Ovary (tissue), 9 donors: Measurements from ENCODE around the gene FBXO48. TPM values are rescaled to one million over a fixed set of nuclear protein-coding genes. Genes with fewer than 3 reads are reported as not detected.

ENCODE experiments used
- DNase-seq, 5 donors: peaks; one replicate each; pipeline ENCODE4 v3.0.0-alpha.2; 2019 to 2020
- H3K27ac ChIP-seq, 2 donors: fragments of 200-600 bp; one replicate each; pipeline versions ENCODE4 v1.5.1 to v1.8.0; 2019 to 2022
- H3K27me3 ChIP-seq: fragments of 200-600 bp; one replicate; pipeline ENCODE4 v1.8.0; 2022
- H3K36me3 ChIP-seq: fragments of 200-600 bp; sonication (generic); one replicate; pipeline ENCODE4 v1.5.1; 2019
- H3K4me1 ChIP-seq: one replicate; pipeline ENCODE4 v1.8.1; 2013; ENCODE audit warnings: mild to moderate bottlenecking, moderate library complexity; ENCODE audit not compliant: insufficient read depth
- H3K4me3 ChIP-seq: fragments of 200-600 bp; sonication (generic); one replicate; pipeline ENCODE4 v1.5.1; 2017
- H3K9me3 ChIP-seq, 2 donors: fragments of 200-600 bp in 1 of 2; sonication (generic) in 1 of 2; one replicate each; pipeline versions ENCODE4 v1.5.1 to v1.8.1; 2013 to 2019; ENCODE audit warnings: mild to moderate bottlenecking in 1 of 2, moderate library complexity in 1 of 2
- CTCF ChIP-seq, 3 donors: fragments of 450-650 bp in 2 of 3; fragments of 200-600 bp in 1 of 3; IDR thresholded peaks; one replicate each; pipeline versions ENCODE4 v1.5.1 to v1.8.0; 2016 to 2022; ENCODE audit warnings: antibody characterized with exemption in 3 of 3, mild to moderate bottlenecking in 1 of 3
- EP300 ChIP-seq: sonication (generic); formaldehyde crosslinking; IDR thresholded peaks from one replicate; pipeline ENCODE4 v1.6.1; 2017; ENCODE audit warnings: antibody characterized with exemption
- POLR2A ChIP-seq: fragments of 450-650 bp; IDR thresholded peaks from one replicate; pipeline ENCODE4 v1.6.1; 2017; ENCODE audit warnings: antibody characterized with exemption, mild to moderate bottlenecking, moderate library complexity
- WGBS, 3 donors: extraction: QIAGEN DNeasy Blood & Tissue Kit in 1 of 3; methylation state at CpG; one replicate each; pipeline versions ENCODE4 v1.1.5 to v1.1.7; 2013 to 2017; 5-methylcytosine and 5-hydroxymethylcytosine counted together
- intact Hi-C, 4 donors: fragments of 100-400 bp; cut with DNase I; formaldehyde crosslinking; loops; one replicate each; pipeline versions ENCODE4 v1.11.0 to v1.15.1; 2022 to 2023
- polyA plus RNA-seq, 2 donors: library from polyadenylated mRNA; stranded (reverse); fragments of 200-250 nt in 1 of 2; fragments of 350-450 nt in 1 of 2; fragmentation: Illumina TruSeq in 1 of 2; extraction: RNeasy Lipid Tissue Mini Kit (QIAGEN cat#74804) in 1 of 2; gene quantifications; one replicate each; pipeline ENCODE4 v1.2.3, GENCODE V29; 2013 to 2014
- total RNA-seq, 7 donors: library from RNA; depleted of rRNA in 2 of 7; stranded (reverse); fragments of >200 nt in 2 of 7; fragmentation: NEBNext Ultra II Directional in 3 of 7; extraction: Animal tissue kit (Norgen Biotek cat#: 25700) in 3 of 7; gene quantifications; one replicate each; pipeline versions ENCODE4 v1.1.0 to v1.2.4, GENCODE V29; 2016 to 2023
- donor health status: DM: no; HTN: no; CAD: no; lungs with moderate emphysema.
- donor health status: DM: no; HTN: no; CAD: no.
- donor health status: Bipolar disorder and iron deficiency.
- donor health status: DM: yes; HTN: yes; CAD: no.
- donor health status: DM: no; HTN: no; CAD: no.
- donor health status: DM: yes; HTN: yes; CAD: no.

The FBXO48 gene
- total and polyA plus RNA-seq, 9 donors, result 0.57 to 1.9 (median 1.1) TPM

- Histone ChIP-seq H3K4me1 (no peaks in the 10 kb centered on the region), H3K4me3 (no peak overlapping the region), H3K27me3 (no peaks in the 10 kb centered on the region), H3K27ac (no peak overlapping the region), H3K9me3 (no peaks in the 10 kb centered on the region), H3K36me3 (no peaks in the 10 kb centered on the region)
- intact Hi-C loops, result no loop called here
- no peak for TF ChIP-seq CTCF (IDR thresholded peaks at IDR 0.05)
- TF ChIP-seq EP300, result no peak
- no peak for TF ChIP-seq POLR2A
- DNase-seq, result no peak
These were observed 52.6 kb downstream of the FBXO48 start for GRCh38 chr2:68414452-68414851.

- Histone ChIP-seq H3K27me3 (no peaks in the 10 kb centered on the region), H3K27ac (no peak overlapping the region), H3K9me3 (no peaks in the 10 kb centered on the region), H3K4me3 (no peak overlapping the region), H3K4me1 (no peaks in the 10 kb centered on the region), H3K36me3 (no peaks in the 10 kb centered on the region)
- DNase-seq, result no peak
- intact Hi-C loops, result no loop called here
- WGBS, 3 donors, result 97 to 98% (median 97%) methylated on average over 2 of the region's 2 CpGs
- TF ChIP-seq CTCF (IDR thresholded peaks at IDR 0.05) (no peak), POLR2A (no peak)
These were observed 53.6 kb downstream of the FBXO48 start for GRCh38 chr2:68413466-68413865.

GRCh38 chr2:68412127-68412819, 54.8 kb downstream of the FBXO48 start:
- Histone ChIP-seq H3K4me3 (no peak overlapping the region), H3K27ac (no peak overlapping the region), H3K4me1 (no peaks in the 10 kb centered on the region), H3K36me3 (no peaks in the 10 kb centered on the region), H3K27me3 (no peaks in the 10 kb centered on the region), H3K9me3 (no peaks in the 10 kb centered on the region)
- intact Hi-C loops, result no loop called here
- 68 to 72% (median 70%) methylated on average over 4 of the region's 4 CpGs for WGBS, 3 donors
- no peak for DNase-seq
- no peak for TF ChIP-seq POLR2A

GRCh38 chr2:68411397-68412126, 55.5 kb downstream of the FBXO48 start:
- DNase-seq, result no peak
- intact Hi-C loops, result no loop called here
- no peaks in the 10 kb centered on the region for H3K4me1 ChIP-seq
- 62 to 66% (median 66%) methylated on average over 4 of the region's 4 CpGs for WGBS, 3 donors
- no peak overlapping the region for H3K4me3 ChIP-seq
- H3K36me3 ChIP-seq, result no peaks in the 10 kb centered on the region
- H3K27ac ChIP-seq, result no peak overlapping the region
- no peaks in the 10 kb centered on the region for H3K27me3 ChIP-seq
- no peak for TF ChIP-seq CTCF (IDR thresholded peaks at IDR 0.05)
- TF ChIP-seq POLR2A, result no peak
- no peak for TF ChIP-seq EP300
- no peaks in the 10 kb centered on the region for H3K9me3 ChIP-seq

Other genes starting within 250 kb of the FBXO48 start
- 10 to 100 TPM; 22.5 to 61.5 (median 54.0) TPM for gene PPP3R1, start 214.8 kb downstream of the FBXO48 start, total RNA-seq
- gene PPP3R1, start 214.8 kb downstream of the FBXO48 start, polyA plus RNA-seq, result 10 to 100 TPM; 22.4 to 75.7 TPM
- 10 to 100 TPM; 29.8 to 55.7 (median 48.9) TPM for gene CNRIP1, start 147.3 kb downstream of the FBXO48 start, total RNA-seq
- 10 to 100 TPM; 50.2 to 95.5 TPM for gene CNRIP1, start 147.3 kb downstream of the FBXO48 start, polyA plus RNA-seq
- 10 to 100 TPM in 1 of 7 donors, 1 to 10 TPM in 6; 1.5 to 11.0 (median 2.7) TPM for gene PLEK, start 102.0 kb downstream of the FBXO48 start, total RNA-seq
- 10 to 100 TPM in 1 of 2 donors, 1 to 10 TPM in 1; 2.5 to 22.1 TPM for gene PLEK, start 102.0 kb downstream of the FBXO48 start, polyA plus RNA-seq
- gene APLF, start 291 bp upstream of the FBXO48 start, total RNA-seq, result 10 to 100 TPM in 4 of 7 donors, 1 to 10 TPM in 3; 8.2 to 14.1 (median 11.6) TPM
- 1 to 10 TPM; 1.0 to 2.2 TPM for gene APLF, start 291 bp upstream of the FBXO48 start, polyA plus RNA-seq
- gene PROKR1, start 176.3 kb upstream of the FBXO48 start, total RNA-seq, result not detected
- gene PROKR1, start 176.3 kb upstream of the FBXO48 start, polyA plus RNA-seq, result under 1 TPM; 0.02 to 0.03 TPM